T-helper 17 cell (primary cell): ENCODE measurements around the gene SYNPO2. TPM values are rescaled to one million over a fixed set of nuclear protein-coding genes. Genes with fewer than 3 reads are reported as not detected.

Experiments
- ATAC-seq: fragments of 150-1000 bp; cut with Tn5 transposase; 2 replicates; pipeline ENCODE4 v1.10.0; 2021; ENCODE audit warnings: mild to moderate bottlenecking, moderate library complexity
- DNase-seq, 3 donors: peaks; one replicate each; pipeline versions ENCODE4 v3.0.0 to v3.0.0-alpha.2; 2020 to 2021
- H3K9me3 ChIP-seq: one replicate; pipeline ENCODE4 v1.7.0; 2013; ENCODE audit warnings: low read length, mild to moderate bottlenecking; ENCODE audit not compliant: control insufficient read depth, poor library complexity, severe bottlenecking
- H3K27ac Mint-ChIP-seq: one replicate; pipeline ENCODE4 v1.8.0; 2022; ENCODE audit warnings: mild to moderate bottlenecking, moderate library complexity, mixed read lengths
- H3K27me3 Mint-ChIP-seq: one replicate; pipeline ENCODE4 v1.8.0; 2022; ENCODE audit warnings: mixed read lengths
- H3K36me3 Mint-ChIP-seq: one replicate; pipeline ENCODE4 v1.8.0; 2022; ENCODE audit warnings: low read depth, mixed read lengths
- H3K4me1 Mint-ChIP-seq: one replicate; pipeline ENCODE4 v1.8.0; 2022; ENCODE audit warnings: mild to moderate bottlenecking, mixed read lengths
- H3K4me3 Mint-ChIP-seq: one replicate; pipeline ENCODE4 v1.8.0; 2022; ENCODE audit warnings: mild to moderate bottlenecking, moderate library complexity, mixed read lengths
- total RNA-seq, 4 donors: library from RNA in 2 of 4; stranded (reverse) in 2 of 4; gene quantifications; one replicate each; pipeline ENCODE4 v1.2.3 and lab custom pipeline; 2022 to 2026

SYNPO2 gene
- total RNA-seq, 2 donors from 2014 or later = 0.37 to 0.72 TPM

DNA sequence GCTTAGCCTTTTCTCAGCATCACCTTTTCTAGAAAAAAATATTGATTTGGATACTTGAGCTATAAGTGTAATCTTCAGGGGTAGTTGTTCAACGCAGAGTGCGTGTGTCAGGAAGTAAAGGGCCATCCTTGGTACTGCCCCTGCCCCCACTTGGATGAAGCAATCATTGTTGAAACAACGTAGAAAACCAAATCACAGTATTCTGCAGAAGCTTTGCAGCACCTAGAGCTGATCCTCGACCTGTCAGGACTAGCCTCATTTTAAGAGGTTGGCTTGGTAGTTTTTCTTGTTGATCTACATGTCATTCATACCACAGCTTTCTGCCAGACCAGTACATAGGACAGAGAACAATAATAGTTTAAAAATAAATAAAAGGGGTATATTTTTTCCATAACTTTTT is 181.6 kb downstream of the SYNPO2 start:
- DNase-seq (no peak), ATAC-seq (no peak)
- H3K27me3 Mint-ChIP-seq = peaks cover 28% of the 10 kb centered on the region
- peaks cover 3% of the 10 kb centered on the region for H3K4me1 Mint-ChIP-seq
- H3K9me3 ChIP-seq = no peaks in the 10 kb centered on the region
- H3K36me3 Mint-ChIP-seq = no peaks in the 10 kb centered on the region
- H3K27ac Mint-ChIP-seq = no peak overlapping the region
- no peak overlapping the region for H3K4me3 Mint-ChIP-seq

DNA sequence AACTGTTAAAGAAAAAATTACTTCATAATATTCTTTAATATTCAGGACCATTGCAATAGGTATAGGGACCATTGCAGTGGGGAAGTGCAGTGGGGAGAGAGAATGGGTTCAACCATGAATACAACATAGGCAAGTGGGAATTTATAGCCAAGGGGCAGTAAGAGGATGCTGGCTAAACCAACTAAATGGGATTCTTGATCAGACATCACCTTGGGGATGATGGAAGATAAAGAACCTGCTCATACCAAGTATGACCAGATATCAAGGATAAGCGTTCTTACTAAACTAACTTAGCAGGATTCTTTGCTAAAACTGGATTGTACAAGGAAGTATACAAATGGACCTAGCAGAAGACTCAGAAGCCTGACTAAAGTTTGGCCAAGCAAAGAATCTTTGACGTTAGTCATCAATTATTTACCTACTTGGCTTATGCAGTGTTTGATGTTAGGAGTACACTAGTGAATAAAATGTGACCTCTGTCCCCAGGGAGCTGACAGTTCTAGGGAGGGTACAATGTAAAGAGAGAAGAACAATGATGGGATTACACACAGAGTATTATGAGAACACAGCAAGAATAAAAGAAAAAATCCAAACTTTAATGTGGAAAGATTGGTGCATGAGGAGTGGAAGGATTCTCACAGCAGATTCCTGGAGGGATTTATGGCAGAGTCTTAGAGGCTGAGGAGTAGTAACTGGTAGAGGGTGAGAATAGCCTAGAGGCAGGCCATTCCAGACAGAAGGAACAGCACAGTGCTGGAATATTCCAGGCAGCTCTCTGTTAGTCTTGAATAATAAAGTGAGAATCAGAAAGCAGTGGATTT is 192.3 kb downstream of the SYNPO2 start:
- ATAC-seq (no peak), DNase-seq (no peak)
- H3K4me1 Mint-ChIP-seq = no peaks in the 10 kb centered on the region
- no peaks in the 10 kb centered on the region for H3K27me3 Mint-ChIP-seq
- H3K27ac Mint-ChIP-seq = no peak overlapping the region
- no peaks in the 10 kb centered on the region for H3K36me3 Mint-ChIP-seq
- no peak overlapping the region for H3K4me3 Mint-ChIP-seq
- H3K9me3 ChIP-seq = no peaks in the 10 kb centered on the region

DNA sequence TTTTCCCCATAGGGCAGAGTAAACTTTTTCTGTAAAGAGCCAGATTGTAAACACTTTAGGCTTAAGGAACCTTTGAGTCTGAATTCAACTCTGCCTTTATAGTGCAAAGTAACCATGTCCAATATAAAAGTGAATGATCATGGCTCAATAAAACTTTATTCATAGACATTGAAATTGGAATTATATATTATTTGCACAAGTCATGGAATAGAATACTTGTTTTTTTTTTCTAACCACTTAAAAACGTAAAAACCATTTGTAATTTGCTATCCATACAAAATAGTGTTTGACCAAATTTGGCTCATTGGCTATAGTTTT is 192.8 kb downstream of the SYNPO2 start:
- Mint-ChIP-seq H3K4me3 (no peak overlapping the region), H3K27ac (no peak overlapping the region), H3K36me3 (no peaks in the 10 kb centered on the region), H3K27me3 (no peaks in the 10 kb centered on the region), H3K4me1 (no peaks in the 10 kb centered on the region)
- DNase-seq (no peak), ATAC-seq (no peak)
- H3K9me3 ChIP-seq = no peaks in the 10 kb centered on the region

DNA sequence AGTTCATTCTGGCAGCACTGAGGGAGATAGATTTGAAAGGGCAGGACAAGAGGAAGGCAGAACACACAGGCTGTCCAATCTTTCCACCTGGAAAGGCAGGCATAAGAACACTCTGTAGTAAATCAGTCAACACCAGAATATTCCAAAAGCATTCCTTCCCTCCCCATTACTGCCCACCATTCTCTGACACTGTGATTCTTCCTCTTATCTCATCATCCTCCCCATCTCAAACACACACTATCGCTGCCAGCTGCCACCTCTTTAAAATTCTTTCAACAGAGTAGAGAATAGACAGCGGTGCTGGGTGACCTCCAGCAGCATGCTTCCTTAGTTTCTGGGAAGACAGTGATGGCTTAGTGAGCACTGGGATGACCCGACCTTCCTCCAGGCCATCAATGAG is 193.3 kb downstream of the SYNPO2 start:
- no peaks in the 10 kb centered on the region for H3K27me3 Mint-ChIP-seq
- H3K36me3 Mint-ChIP-seq = no peaks in the 10 kb centered on the region
- no peak overlapping the region for H3K27ac Mint-ChIP-seq
- no peaks in the 10 kb centered on the region for H3K4me1 Mint-ChIP-seq
- H3K9me3 ChIP-seq = no peaks in the 10 kb centered on the region
- DNase-seq (no peak), ATAC-seq (no peak)
- H3K4me3 Mint-ChIP-seq = no peak overlapping the region

DNA sequence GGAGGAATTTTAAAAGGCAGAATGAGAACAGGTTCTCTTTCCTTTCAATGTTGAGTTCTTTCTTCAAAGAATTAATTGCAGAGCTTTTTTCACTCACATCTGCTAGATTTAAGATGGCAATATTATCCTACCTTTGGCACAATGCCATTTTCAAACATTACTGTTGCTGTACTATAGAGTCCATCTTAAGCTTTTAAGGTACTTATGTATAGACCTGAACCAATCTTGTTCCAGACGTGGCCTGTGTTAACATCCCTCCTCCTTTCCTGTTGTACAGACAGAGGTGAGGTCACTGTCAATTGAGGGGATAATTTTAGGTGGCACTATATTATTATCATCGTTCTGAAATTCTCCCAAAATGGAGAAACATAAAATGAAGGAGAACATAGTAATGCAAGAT is 194.0 kb downstream of the SYNPO2 start:
- Mint-ChIP-seq H3K27me3 (no peaks in the 10 kb centered on the region), H3K36me3 (no peaks in the 10 kb centered on the region), H3K4me3 (no peak overlapping the region), H3K4me1 (no peaks in the 10 kb centered on the region), H3K27ac (no peak overlapping the region)
- ATAC-seq (no peak), DNase-seq (no peak)
- H3K9me3 ChIP-seq = no peaks in the 10 kb centered on the region

DNA sequence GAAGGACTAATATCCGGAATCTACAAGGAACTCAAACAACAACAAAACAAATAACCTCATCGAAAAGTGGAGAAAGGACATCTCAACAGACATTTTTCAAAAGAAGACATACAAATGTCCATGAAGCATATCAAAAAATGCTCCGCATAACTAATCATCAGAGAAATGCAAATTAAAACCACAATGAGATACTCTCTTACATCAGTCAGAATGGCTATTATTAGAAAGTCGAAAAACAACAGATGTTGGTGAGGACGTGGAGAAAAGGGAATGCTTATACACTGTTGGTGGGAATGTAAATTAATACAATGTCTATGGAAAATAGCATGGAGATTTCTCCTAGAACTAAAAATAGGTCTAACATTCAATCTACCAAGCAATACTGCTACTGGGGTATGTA is 195.9 kb downstream of the SYNPO2 start:
- ATAC-seq (no peak), DNase-seq (no peak)
- Mint-ChIP-seq H3K27ac (no peak overlapping the region), H3K4me3 (no peak overlapping the region), H3K36me3 (no peaks in the 10 kb centered on the region), H3K4me1 (no peaks in the 10 kb centered on the region), H3K27me3 (no peaks in the 10 kb centered on the region)
- H3K9me3 ChIP-seq = no peaks in the 10 kb centered on the region

DNA sequence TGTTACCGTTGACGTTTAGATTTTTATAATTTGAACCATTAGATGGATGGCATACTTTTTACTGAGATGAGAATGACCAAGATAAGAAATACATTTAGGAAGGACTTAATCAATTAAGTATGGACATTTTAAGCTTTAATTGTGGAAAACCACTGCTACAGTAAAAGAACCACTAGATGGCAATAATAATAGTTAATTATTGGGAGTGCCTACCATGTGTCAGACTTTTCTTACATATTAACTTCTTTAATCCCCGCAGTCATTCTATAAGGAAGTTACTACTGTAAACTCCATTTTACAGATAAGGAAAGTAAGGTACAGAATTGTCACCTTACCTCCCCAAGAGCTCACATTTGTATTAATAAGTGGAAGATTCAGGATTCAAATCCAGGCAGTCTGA is 198.5 kb downstream of the SYNPO2 start:
- Mint-ChIP-seq H3K4me3 (no peak overlapping the region), H3K27me3 (no peaks in the 10 kb centered on the region), H3K4me1 (no peaks in the 10 kb centered on the region), H3K36me3 (no peaks in the 10 kb centered on the region), H3K27ac (no peak overlapping the region)
- no peak for ATAC-seq
- DNase-seq = no peak
- H3K9me3 ChIP-seq = no peaks in the 10 kb centered on the region

DNA sequence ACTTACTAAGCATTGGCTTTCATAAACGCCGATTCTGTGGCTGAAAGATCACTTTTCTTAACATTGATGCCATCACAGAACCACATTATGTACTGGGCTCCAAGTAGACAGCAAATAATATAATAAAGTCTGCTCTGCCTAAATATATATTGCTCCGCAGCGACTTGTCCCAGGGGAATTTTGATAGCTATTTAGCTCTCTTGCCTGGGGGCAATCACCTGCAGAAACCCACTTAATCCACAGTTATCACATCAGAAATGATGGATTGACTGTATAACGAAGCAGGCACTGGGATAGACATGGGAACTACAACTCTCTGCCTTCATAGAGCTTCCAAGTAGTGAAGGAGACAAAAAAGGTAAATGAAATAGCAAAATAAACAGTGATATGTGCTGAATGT is 199.0 kb downstream of the SYNPO2 start:
- no peak overlapping the region for H3K4me3 Mint-ChIP-seq
- DNase-seq (no peak), ATAC-seq (no peak)
- no peak overlapping the region for H3K27ac Mint-ChIP-seq
- no peaks in the 10 kb centered on the region for H3K27me3 Mint-ChIP-seq
- H3K4me1 Mint-ChIP-seq = no peaks in the 10 kb centered on the region
- no peaks in the 10 kb centered on the region for H3K36me3 Mint-ChIP-seq
- no peaks in the 10 kb centered on the region for H3K9me3 ChIP-seq

DNA sequence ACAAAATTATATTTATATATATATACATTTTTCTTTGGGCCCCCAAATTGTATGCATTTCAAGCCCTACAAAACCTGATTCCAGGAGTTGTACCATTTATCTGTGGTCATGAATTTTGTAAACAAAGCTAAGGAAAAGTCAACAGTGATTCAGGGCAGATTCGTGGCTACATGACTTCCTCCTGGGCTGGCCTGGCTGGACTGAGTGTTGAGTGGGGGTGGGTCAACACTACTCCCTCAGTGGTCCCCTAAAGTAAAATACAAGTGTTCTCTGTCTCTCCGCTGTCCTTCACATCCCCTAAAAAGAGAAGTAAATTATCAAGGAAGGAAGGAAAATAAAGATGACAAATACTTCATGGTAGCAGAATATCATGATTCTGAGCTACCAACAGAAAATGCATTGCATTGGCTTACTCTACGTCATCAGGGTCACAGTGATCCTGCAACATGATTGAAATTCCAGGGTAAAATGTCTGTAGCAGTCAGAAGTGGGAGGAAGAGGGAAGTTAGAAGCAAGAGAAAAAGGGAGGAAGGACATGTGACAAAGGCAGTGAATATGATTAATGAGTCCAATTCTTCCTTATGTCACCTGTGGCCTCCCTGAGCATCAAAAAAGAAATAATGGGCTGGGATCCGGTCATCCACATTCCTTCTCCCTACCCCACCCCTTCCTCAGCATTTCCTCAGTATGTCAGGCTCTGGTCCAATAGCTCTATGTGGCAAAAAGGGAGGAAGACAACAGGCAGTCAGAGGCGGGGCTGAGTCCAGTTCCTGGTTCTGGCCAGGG is 204.6 kb downstream of the SYNPO2 start:
- peaks cover 4% of the 10 kb centered on the region for H3K36me3 Mint-ChIP-seq
- H3K4me3 Mint-ChIP-seq = no peak overlapping the region

DNA sequence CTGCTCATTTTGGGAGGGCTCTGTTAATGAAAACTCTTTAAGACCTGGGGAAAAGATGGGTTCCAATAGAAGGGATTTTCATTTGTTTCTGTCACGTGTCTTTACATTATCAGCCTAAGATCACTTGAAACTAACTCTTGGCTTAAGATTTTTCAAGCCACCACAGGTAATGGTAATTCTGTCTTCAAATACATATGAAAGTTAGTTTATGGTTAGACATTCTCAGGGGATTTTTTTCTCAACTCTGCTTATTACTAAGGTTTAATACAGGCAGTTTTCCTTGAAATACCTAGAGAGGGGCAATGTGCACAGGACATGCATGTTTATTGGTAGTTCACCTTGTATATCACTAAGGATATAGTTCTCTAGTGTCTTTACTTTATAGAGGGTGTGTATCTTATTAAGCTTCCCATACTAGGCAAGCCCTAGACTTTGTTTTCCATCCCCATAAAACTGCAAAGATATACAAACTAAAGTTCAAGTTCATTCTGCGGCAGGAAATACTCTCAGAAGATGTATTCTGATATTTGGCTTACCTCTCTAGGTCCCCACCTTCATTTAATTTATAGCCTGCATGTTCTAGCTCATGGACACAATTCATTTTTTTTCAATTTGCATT is 208.7 kb downstream of the SYNPO2 start:
- no peak for DNase-seq
- peaks cover 4% of the 10 kb centered on the region for H3K36me3 Mint-ChIP-seq
- no peak overlapping the region for H3K4me3 Mint-ChIP-seq
- no peak for ATAC-seq
- H3K27me3 Mint-ChIP-seq = peaks cover 26% of the 10 kb centered on the region
- no peak overlapping the region for H3K27ac Mint-ChIP-seq
- peaks cover 5% of the 10 kb centered on the region for H3K4me1 Mint-ChIP-seq
- H3K9me3 ChIP-seq = no peaks in the 10 kb centered on the region

More for the DNA sequence above, 204.6 kb downstream of the SYNPO2 start:
- H3K9me3 ChIP-seq = no peaks in the 10 kb centered on the region
- Mint-ChIP-seq H3K4me1 (peaks cover 5% of the 10 kb centered on the region), H3K27me3 (peaks cover 12% of the 10 kb centered on the region), H3K27ac (no peak overlapping the region)
- ATAC-seq = no peak
- no peak for DNase-seq

DNA sequence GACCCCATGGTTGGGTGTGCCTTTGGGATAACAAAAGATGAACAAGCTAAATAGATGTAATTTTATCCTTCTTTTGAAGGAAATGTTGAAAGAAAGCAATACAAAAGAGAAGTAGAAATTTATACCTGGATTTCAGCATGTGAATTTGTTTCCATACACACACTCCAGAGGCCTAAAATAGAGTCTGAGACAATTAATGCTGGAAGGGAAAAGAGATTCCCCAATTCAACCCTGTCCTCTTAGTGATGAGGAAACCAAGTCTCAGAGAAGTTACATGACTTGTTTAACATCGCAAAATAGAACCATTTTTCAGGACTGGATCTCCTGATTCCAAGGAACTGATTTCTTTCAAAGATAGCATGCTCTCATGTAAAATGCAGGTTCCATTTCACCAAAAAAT is 209.7 kb downstream of the SYNPO2 start:
- Mint-ChIP-seq H3K27me3 (peaks cover 26% of the 10 kb centered on the region), H3K4me1 (peaks cover 5% of the 10 kb centered on the region), H3K36me3 (peaks cover 4% of the 10 kb centered on the region), H3K4me3 (no peak overlapping the region), H3K27ac (no peak overlapping the region)
- H3K9me3 ChIP-seq = no peaks in the 10 kb centered on the region
- no peak for DNase-seq
- ATAC-seq = no peak

DNA sequence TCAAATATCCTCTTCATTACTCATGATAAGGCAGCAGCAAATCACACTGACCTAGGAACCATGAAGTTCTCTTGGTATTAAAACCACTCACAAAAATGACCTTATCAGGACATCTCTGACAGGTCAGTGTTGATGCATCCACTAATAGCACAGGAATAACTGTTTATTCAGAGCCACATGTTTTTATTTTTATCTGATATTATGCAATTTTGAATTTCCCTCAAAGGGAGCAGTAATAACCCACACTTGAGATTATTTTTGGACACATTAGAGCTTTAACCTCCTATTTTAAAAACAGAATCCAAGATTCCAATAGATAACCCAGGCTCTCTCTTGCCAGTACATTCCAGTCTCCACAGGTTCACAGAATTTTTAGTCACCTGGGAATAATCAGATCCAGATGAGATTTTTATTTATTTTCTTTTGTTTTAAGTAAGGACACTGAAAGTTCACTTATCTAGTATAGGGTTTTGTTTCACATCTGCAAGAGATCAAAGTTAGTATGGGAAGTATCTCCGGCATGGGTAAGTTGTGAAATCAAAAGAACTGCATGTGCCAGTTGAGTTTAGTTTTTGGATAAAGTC is 210.7 kb downstream of the SYNPO2 start:
- ATAC-seq = no peak
- H3K36me3 Mint-ChIP-seq = peaks cover 4% of the 10 kb centered on the region
- DNase-seq = no peak
- H3K9me3 ChIP-seq = no peaks in the 10 kb centered on the region
- H3K4me3 Mint-ChIP-seq = no peak overlapping the region
- peaks cover 5% of the 10 kb centered on the region for H3K4me1 Mint-ChIP-seq
- no peak overlapping the region for H3K27ac Mint-ChIP-seq
- H3K27me3 Mint-ChIP-seq = peaks cover 26% of the 10 kb centered on the region

DNA sequence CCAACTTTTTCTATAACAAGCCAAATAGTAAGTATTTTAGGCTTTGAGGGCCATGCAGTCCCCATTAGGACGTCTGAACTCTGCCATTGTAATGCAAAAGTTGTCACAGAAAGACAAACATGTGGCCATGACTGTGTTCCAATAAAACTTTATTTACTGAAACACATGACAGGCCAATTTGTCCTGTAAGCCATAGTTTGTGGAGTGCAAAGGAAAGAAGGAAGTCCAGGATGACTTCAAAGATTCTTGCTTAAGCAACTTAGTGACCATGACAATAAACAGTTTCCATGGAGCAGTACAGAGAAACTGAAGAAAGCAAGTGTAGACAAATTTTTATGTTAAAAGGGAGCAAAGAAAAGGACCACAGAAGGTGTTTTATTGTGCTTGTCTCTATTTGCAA is 212.0 kb downstream of the SYNPO2 start:
- no peak for ATAC-seq
- Mint-ChIP-seq H3K4me3 (no peak overlapping the region), H3K36me3 (peaks cover 4% of the 10 kb centered on the region), H3K27ac (no peak overlapping the region), H3K4me1 (peaks cover 5% of the 10 kb centered on the region), H3K27me3 (peaks cover 21% of the 10 kb centered on the region)
- DNase-seq = no peak
- no peaks in the 10 kb centered on the region for H3K9me3 ChIP-seq
